Measurements from ENCODE around the gene MICA.
A peak's percentile ranks its signal among the peaks of the same experiment; 100 is the strongest.

MICA gene

DNA sequence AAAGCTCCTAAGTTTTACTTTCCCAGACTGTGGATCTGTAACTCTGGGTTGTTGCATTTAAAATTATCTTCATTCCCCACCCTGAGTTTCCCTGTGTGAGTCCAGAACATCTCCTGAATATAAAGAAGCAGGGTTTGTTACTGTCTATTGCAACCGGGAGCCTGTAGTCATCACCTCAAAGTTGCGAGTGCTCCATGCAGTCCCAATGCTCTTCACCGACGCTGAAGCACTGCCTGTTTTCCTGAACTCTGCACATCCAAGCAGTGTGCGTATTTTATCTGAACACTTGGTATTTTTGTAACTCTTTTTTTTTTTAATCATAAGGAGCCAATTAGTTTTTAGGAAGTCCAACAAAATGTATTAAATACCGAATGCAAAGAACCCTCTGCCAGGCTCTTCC lies 45.5 kb upstream of the MICA start:
- TF ChIP-seq, protein P1, sequence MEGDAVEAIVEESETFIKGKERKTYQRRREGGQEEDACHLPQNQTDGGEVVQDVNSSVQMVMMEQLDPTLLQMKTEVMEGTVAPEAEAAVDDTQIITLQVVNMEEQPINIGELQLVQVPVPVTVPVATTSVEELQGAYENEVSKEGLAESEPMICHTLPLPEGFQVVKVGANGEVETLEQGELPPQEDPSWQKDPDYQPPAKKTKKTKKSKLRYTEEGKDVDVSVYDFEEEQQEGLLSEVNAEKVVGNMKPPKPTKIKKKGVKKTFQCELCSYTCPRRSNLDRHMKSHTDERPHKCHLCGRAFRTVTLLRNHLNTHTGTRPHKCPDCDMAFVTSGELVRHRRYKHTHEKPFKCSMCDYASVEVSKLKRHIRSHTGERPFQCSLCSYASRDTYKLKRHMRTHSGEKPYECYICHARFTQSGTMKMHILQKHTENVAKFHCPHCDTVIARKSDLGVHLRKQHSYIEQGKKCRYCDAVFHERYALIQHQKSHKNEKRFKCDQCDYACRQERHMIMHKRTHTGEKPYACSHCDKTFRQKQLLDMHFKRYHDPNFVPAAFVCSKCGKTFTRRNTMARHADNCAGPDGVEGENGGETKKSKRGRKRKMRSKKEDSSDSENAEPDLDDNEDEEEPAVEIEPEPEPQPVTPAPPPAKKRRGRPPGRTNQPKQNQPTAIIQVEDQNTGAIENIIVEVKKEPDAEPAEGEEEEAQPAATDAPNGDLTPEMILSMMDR (IDR thresholded peaks at IDR 0.05; ENCODE audit: low read depth, low read length), result no peak
- no peak for DNase-seq (ENCODE audit: low read depth in 2 of 2)
- H3K4me3 ChIP-seq (replicated peaks in 1 of 2; ENCODE audit: low read depth in 2 of 2, low read length in 2 of 2), result no peak overlapping the region

DNA sequence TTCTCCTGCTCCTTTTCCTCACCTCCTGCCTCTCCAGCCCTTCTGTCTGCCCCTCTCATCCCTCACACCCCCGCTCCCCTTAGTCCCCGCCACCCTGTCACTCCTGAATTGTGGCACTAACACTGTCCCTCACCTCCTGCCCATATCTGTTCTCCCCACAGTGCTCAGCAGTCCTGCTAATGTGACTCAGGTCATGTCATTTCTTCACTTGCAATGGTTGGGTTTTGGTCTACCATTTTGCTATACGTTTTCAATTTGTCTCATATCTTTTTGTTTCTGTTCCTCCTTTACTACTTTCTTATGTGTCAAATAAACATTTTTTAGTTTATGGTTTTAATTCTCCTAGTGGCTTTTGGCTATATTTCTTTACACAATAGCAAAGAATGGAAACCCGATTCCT lies 45.1 kb upstream of the MICA start:
- no peak overlapping the region for H3K4me3 ChIP-seq (replicated peaks in 1 of 2; ENCODE audit: low read depth in 2 of 2, low read length in 2 of 2)
- TF ChIP-seq, protein P1 (IDR thresholded peaks at IDR 0.05; ENCODE audit: low read depth, low read length), result no peak
- DNase-seq (ENCODE audit: low read depth in 2 of 2), result no peak

DNA sequence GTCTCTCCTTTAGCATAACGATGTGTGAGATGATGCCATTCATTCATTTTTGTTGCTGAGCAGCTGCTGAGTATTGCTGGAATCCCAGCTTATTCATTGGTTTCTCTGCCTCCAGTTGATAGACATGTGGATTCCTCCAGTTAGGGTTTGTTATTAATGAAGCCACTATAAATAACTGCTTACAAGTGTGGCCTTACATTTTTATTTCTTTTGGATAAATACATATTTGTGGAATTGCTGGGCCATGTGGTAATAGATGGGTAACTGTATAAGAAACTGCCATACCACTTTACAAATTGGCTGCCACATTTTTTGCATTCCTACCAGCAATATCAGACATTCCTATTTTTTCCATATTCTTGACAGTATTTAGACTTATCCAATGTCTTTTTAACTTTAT lies 43.8 kb upstream of the MICA start:
- no peak overlapping the region for H3K4me3 ChIP-seq (replicated peaks in 1 of 2; ENCODE audit: low read depth in 2 of 2, low read length in 2 of 2)
- TF ChIP-seq, protein P1 (IDR thresholded peaks at IDR 0.05; ENCODE audit: low read depth, low read length), result no peak
- DNase-seq (ENCODE audit: low read depth in 2 of 2), result no peak

- no peak for DNase-seq (ENCODE audit: low read depth in 2 of 2)
- no peak overlapping the region for H3K4me3 ChIP-seq (replicated peaks in 1 of 2; ENCODE audit: low read depth in 2 of 2, low read length in 2 of 2)
- TF ChIP-seq, protein P1 (IDR thresholded peaks at IDR 0.05; ENCODE audit: low read depth, low read length), result no peak
These were observed 40.6 kb upstream of the MICA start for GRCh38 chr6:31362751-31363150.

DNA sequence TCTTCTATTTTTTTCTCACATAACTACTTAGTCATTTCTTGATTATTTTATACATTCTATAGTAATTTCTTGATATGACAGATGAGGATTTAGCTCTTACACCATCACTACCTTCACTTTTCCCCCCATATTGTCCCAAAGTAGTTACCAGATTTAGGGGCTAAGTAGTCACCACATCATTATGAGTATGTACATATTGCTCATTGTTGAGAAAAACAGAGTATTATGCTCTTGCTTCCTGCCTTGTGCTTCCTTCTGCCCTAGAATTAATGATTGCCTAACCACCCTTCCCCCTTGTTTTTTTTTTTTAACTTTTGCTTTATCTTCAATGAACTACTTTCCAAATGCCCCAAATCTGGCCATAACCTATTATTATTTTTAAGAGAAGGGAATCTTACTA lies 39.6 kb upstream of the MICA start:
- TF ChIP-seq, protein P1 (IDR thresholded peaks at IDR 0.05; ENCODE audit: low read depth, low read length), result no peak
- DNase-seq (ENCODE audit: low read depth in 2 of 2), result no peak
- no peak overlapping the region for H3K4me3 ChIP-seq (replicated peaks in 1 of 2; ENCODE audit: low read depth in 2 of 2, low read length in 2 of 2)

- no peak overlapping the region for H3K4me3 ChIP-seq (replicated peaks in 1 of 2; ENCODE audit: low read depth in 2 of 2, low read length in 2 of 2)
- TF ChIP-seq, protein P1 (IDR thresholded peaks at IDR 0.05; ENCODE audit: low read depth, low read length), result no peak
- DNase-seq (ENCODE audit: low read depth in 2 of 2), result no peak
These were observed 37.5 kb upstream of the MICA start for GRCh38 chr6:31365864-31366263.

DNA sequence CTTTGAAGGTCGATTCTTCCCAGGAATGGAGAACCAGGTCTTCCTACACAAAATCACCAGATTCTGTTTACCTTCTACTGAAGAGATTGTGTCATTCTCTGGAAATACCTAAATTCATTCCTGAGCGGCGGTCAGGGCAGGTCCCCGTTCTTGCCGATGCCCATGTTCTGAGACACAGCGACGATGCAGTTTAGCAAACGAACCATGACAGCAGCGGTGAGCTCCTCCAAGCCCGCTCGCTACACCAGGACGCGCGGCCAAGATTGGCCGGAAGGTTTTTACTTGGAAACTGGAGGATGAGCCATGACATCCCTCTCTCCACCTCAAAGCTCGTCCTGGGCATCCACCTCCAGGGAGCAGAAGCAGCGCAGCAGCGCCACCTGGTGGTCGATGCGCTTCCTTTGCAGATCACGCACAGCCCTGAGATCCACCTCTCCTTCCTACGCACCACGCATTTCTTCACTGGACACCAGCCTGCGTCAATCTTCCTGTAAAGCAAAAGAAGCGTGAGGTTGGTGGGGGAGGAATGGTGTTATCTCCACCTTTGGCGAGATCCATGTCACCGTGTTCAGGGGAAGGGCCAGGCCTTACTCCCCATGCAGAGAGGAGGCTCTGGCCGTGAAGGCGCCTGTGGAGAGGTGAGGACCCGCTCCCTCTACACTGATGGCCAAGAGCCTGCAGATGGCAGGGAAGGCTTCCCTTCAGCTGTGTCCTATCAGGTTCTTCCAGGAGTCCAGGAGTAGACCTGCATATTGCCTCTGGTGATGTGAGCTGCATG lies 36.5 kb upstream of the MICA start:
- TF ChIP-seq, protein P1 (IDR thresholded peaks at IDR 0.05; ENCODE audit: low read depth, low read length), result peak; percentile 95
- H3K4me3 ChIP-seq (replicated peaks in 1 of 2; ENCODE audit: low read depth in 2 of 2, low read length in 2 of 2), result peak overlapping the region in 1 of 2 donors; percentile 30
- DNase-seq (ENCODE audit: low read depth in 2 of 2), result peak; percentile 88 to 92
